HCT116 (cell line): ENCODE data around the gene TFCP2L1.

Experiments
- ATF3 ChIP-seq: IDR thresholded peaks from 2 replicates; pipeline ENCODE4 v1.6.1; 2012
- CEBPB ChIP-seq: IDR thresholded peaks from 2 replicates; pipeline ENCODE4 v1.6.1; 2012; ENCODE audit warnings: low read depth
- EZH2 ChIP-seq: fragments of 200-600 bp; sonication (generic); IDR thresholded peaks from 2 replicates; pipeline ENCODE4 v1.6.1; 2017; ENCODE audit warnings: antibody characterized with exemption, mixed run types
- FOSL1 ChIP-seq: IDR thresholded peaks from 2 replicates; pipeline ENCODE4 v1.6.1; 2012; ENCODE audit warnings: low read depth
- POLR2A ChIP-seq: IDR thresholded peaks from 2 replicates; pipeline ENCODE4 v1.7.0; 2011; ENCODE audit warnings: borderline replicate concordance; ENCODE audit not compliant: insufficient read depth, insufficient read length; ENCODE audit errors: extremely low read depth
- POLR2AphosphoS5 ChIP-seq: IDR thresholded peaks from 2 replicates; pipeline ENCODE4 v1.6.1; 2011; ENCODE audit warnings: mild to moderate bottlenecking, low read depth, low read length, moderate library complexity
- RAD21 ChIP-seq: IDR thresholded peaks from 2 replicates; pipeline ENCODE4 v1.6.1; 2012; ENCODE audit warnings: low read depth, mild to moderate bottlenecking
- SIN3A ChIP-seq: IDR thresholded peaks from 2 replicates; pipeline ENCODE4 v1.6.1; 2012; ENCODE audit warnings: low read depth
- SP1 ChIP-seq: IDR thresholded peaks from 2 replicates; pipeline ENCODE4 v1.6.1; 2012; ENCODE audit warnings: low read depth
- YY1 ChIP-seq: IDR thresholded peaks from 2 replicates; pipeline ENCODE4 v1.6.1; 2011; ENCODE audit warnings: low read length, low read depth, moderate library complexity, mild to moderate bottlenecking; ENCODE audit not compliant: insufficient replicate concordance; ENCODE audit errors: extremely low read depth
- TF ChIP-seq, protein P1 (sequence below), 3 experiments: fragments of 200-600 bp in 1 of 3; sonication (generic) in 1 of 3; IDR thresholded peaks in 2 of 3; conservative IDR thresholded peaks in 1 of 3; 2 replicates each; pipeline ENCODE4 v1.5.1; 2012 to 2017; ENCODE audit warnings: low read depth in 2 of 3, low read length in 2 of 3, antibody characterized with exemption in 1 of 3, borderline replicate concordance in 1 of 3, control low read depth in 1 of 3, mild to moderate bottlenecking in 1 of 3, mixed read lengths in 1 of 3, mixed run types in 1 of 3, moderate library complexity in 1 of 3; ENCODE audit not compliant: insufficient read depth in 1 of 3
- TF ChIP-seq, protein P2 (sequence below): IDR thresholded peaks from 2 replicates; pipeline ENCODE4 v1.6.1; 2012; ENCODE audit warnings: low read depth
- TF ChIP-seq, protein P3 (sequence below): IDR thresholded peaks from 2 replicates; pipeline ENCODE4 v1.6.1; 2012

DNA sequence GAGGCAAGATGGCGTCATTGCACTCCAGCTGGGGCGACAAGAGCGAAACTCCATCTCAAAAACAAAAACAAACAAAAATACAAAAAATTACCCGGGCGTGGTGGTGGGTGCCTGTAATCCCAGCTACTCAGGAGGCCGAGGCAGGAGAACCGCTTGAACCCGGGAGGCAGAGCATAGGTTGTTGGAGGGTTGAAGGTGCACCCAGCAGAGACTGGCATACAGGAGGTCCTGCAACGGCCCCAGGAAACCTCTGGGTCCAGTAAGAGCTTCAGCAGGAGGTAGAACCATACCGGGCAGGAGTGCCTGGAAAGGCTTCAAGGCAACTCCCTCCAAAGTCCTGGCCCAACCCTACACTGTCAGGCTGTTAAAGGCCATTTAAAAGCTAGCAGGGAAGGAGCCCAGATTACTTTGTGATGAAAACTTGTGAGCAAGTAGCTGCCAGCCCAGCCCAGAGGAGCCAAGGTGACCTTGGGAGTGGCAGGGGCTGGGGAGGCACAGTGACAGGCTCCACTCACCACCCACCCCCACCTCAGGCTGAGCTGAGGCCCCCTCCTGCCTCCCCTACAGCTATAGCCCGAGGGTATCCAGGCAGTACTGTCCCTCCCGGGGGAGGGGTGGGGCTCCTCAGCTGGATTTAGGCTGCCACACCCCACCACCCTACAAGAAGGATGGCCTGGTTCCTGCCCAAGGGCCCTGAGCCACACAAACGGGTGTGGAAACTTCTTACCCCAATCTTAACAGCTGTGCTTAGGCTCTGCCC, 28.1 kb downstream of the TFCP2L1 start:
- TF ChIP-seq, protein P1, sequence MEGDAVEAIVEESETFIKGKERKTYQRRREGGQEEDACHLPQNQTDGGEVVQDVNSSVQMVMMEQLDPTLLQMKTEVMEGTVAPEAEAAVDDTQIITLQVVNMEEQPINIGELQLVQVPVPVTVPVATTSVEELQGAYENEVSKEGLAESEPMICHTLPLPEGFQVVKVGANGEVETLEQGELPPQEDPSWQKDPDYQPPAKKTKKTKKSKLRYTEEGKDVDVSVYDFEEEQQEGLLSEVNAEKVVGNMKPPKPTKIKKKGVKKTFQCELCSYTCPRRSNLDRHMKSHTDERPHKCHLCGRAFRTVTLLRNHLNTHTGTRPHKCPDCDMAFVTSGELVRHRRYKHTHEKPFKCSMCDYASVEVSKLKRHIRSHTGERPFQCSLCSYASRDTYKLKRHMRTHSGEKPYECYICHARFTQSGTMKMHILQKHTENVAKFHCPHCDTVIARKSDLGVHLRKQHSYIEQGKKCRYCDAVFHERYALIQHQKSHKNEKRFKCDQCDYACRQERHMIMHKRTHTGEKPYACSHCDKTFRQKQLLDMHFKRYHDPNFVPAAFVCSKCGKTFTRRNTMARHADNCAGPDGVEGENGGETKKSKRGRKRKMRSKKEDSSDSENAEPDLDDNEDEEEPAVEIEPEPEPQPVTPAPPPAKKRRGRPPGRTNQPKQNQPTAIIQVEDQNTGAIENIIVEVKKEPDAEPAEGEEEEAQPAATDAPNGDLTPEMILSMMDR (IDR thresholded peaks at IDR 0.05 in 2 of 3, conservative IDR thresholded peaks at IDR 0.05 in 1 of 3; ENCODE audit: borderline replicate concordance in 1 of 3, insufficient read depth in 1 of 3, low read depth in 2 of 3, low read length in 2 of 3): no peak
- TF ChIP-seq POLR2A (no peak), POLR2AphosphoS5 (no peak), RAD21 (no peak), FOSL1 (no peak), SP1 (no peak), EZH2 (no peak), ATF3 (no peak), YY1 (no peak), SIN3A (no peak), CEBPB (no peak)
- TF ChIP-seq, protein P2, sequence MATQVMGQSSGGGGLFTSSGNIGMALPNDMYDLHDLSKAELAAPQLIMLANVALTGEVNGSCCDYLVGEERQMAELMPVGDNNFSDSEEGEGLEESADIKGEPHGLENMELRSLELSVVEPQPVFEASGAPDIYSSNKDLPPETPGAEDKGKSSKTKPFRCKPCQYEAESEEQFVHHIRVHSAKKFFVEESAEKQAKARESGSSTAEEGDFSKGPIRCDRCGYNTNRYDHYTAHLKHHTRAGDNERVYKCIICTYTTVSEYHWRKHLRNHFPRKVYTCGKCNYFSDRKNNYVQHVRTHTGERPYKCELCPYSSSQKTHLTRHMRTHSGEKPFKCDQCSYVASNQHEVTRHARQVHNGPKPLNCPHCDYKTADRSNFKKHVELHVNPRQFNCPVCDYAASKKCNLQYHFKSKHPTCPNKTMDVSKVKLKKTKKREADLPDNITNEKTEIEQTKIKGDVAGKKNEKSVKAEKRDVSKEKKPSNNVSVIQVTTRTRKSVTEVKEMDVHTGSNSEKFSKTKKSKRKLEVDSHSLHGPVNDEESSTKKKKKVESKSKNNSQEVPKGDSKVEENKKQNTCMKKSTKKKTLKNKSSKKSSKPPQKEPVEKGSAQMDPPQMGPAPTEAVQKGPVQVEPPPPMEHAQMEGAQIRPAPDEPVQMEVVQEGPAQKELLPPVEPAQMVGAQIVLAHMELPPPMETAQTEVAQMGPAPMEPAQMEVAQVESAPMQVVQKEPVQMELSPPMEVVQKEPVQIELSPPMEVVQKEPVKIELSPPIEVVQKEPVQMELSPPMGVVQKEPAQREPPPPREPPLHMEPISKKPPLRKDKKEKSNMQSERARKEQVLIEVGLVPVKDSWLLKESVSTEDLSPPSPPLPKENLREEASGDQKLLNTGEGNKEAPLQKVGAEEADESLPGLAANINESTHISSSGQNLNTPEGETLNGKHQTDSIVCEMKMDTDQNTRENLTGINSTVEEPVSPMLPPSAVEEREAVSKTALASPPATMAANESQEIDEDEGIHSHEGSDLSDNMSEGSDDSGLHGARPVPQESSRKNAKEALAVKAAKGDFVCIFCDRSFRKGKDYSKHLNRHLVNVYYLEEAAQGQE: no peak
- TF ChIP-seq, protein P3, sequence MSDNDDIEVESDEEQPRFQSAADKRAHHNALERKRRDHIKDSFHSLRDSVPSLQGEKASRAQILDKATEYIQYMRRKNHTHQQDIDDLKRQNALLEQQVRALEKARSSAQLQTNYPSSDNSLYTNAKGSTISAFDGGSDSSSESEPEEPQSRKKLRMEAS: no peak
